Inflammatory macrophage treated with lipopolysaccharide for 4 hours (primary cell): ENCODE data around the gene TRIM72.
"Not testable (repeated sequence)": the region's sequence is repeated elsewhere in the genome, so short reads cannot be mapped to it uniquely, and the experiment has no call there.

ENCODE experiments used
- DNase-seq: peaks from one replicate; pipeline ENCODE4 v3.0.0-alpha.2; 2020

TRIM72 gene

DNA sequence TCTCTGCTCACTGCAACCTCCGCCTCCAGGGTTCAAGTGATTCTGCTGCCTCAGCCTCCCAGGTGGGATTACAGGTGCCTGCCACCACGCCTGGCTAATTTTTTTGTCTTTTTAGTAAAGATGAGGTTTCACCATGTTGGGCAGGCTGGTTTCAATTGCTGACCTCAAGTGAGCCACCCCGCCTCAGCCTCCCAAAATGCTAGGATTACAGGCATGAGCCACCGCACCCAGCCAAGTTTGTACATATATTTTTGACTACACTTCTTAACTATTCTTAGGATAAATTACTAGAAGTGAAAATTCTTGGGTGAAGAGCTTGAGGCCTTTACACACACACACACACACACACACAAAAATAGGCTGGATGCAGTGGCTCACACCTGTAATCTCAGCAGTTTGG, 44.4 kb downstream of the TRIM72 start:
- no peak for DNase-seq

DNA sequence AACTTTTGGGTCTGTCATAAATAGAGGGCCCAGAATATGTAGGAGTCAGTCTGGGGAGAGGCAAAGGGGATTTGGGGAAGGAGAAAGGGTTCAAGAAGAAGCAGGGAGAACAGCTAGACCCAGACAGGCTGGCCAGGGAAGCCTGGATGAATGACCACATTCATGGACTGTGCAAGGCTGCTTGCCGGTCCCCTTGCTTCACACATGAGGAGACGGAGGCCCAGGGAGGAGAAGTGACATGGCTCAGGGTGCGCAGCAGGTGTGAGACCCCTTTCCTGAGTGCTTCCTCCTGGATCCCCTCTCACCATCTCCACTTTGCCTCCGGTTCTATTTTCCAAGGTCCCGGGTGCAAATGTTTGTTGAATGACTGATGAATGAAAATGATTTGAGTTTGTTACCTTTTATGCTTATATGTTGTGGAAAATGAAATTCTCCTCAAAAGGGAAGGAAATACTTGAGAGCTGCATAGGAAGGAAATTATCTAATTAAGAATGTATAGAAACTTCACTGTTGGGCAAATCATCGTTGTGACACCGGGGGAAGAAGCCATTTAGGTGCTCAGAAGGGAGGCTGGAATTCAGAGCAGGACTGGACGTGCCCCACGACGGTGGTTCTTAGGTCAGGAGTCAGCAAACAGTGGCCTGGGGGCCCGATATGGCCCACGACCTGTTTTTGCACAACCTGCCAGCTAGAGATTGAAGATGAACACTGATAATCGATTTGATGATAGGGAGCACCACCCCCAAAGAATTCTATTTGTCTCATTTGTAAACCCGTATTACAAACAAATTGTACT, 46.4 kb downstream of the TRIM72 start:
- DNase-seq, result peak; percentile 31

DNA sequence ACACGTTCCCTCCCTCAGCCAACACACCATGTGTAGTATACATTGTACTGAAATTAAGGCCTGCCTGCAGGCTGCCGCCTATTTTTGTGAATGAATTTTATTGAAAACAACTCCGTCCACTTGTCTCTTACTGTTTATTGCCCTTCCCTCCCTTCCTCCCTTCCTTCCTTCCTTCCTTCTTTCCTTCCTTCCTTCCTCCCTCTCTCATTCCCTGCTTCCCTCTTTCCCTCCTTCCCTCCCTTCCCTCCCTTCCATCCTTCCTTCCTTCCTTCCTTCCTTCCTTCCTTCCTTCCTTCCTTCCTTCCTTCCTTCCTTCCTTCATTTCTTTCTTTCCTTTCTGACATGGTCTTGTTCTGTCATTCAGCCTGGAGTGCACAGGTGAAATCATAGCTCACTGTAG, 48.2 kb downstream of the TRIM72 start:
- DNase-seq, result no peak

DNA sequence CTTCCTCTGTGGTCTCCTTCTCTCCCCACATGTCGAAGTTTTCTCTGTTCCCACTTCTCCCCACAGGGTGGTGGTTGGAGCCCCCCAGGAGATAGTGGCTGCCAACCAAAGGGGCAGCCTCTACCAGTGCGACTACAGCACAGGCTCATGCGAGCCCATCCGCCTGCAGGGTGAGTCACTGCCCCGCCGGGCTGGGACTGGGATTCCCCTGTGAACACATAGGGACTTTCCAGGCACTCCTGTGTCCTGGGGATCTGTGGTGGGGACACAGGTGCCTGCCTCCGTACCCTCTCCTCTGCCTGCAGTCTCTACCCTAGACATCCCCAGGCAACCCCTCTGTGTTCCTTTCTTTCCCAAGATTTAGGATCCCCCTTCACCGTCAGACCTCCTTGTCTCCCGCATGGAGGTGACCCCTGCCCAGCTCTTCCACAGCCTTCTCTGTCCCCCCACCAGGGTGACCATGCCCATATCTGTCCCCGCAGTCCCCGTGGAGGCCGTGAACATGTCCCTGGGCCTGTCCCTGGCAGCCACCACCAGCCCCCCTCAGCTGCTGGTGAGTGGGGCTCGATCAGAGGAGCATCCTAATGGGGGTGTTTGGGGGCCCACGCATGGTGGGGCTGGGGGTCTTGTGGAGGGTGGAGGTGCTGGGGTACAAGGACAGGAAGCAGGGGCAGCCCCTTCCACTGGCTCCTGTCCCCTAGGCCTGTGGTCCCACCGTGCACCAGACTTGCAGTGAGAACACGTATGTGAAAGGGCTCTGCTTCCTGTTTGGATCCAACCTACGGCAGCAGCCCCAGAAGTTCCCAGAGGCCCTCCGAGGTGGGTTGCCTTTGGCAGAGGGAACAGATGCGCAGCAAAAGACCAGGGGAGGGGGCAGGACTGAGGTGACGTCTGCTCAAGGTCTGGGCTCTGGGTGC, 51.7 kb downstream of the TRIM72 start:
- peak; percentile 92 for DNase-seq

DNA sequence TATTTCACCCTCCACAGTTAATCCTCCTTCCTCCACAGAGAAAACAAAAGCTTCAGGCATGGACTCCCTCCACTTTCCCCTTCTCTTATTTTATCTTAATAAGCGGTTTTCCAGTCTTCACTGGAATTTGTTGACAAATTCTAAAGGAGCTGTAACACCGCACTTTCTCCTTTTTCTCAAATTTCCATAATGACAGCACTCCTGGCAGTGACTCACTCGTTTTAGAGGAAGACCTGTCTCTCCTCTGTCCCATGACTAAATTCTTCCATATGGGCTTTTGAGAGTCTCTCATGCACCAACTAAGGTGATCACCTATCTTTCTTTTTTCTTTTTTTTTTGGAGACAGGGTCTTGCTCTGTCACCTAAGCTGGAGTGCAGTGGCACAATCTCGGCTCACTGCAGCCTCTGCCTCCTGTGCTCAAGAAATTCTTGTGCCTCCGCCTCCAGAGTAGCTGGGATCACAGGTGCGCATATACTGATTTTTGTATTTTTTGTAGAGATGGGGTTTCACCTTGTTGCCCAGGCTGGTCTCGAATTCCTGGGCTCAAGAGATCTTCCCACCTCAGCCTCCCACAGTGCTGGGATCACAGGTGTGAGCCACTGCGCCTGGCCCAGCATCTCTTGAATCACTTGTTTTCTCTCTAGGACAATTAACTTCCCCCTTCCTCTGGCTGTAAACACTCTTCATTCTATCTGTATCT, 53.6 kb downstream of the TRIM72 start:
- DNase-seq, result peak; percentile 63

DNA sequence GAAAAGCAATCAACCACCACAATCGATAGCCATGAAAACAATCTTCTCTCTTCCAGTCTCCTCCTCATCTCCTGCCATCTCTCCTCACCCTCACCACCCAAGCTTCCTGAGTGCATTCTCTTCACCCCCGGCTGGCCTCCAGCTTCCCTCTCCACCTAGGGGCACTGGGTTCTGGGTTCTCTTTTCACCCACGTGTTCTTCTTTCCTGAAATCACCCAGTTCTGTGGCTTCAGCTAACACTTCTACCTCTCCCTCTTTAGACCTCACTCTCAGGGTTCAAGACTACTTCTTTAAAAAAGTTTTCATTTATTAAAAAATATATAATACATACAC, 54.1 kb downstream of the TRIM72 start:
- no peak for DNase-seq

DNA sequence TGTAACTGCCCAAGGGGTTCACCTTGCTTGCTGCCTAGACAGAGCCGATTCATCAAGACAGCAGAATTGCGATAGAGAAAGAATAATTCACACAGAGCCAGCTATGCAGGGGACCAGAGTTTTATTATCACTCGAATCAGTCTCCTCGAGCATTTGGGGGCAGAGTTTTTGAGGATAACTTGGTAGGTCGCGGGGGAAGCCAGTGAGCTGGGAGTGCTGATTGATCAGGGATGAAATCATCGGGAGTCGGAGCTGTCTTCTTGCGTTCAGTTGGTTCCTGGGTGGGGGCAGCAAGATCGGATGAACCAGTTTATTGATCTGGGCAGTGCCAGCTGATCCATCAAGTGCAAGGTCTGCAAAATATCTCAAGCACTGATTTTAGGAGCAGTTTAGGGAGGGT, 55.0 kb downstream of the TRIM72 start:
- DNase-seq, result no peak

DNA sequence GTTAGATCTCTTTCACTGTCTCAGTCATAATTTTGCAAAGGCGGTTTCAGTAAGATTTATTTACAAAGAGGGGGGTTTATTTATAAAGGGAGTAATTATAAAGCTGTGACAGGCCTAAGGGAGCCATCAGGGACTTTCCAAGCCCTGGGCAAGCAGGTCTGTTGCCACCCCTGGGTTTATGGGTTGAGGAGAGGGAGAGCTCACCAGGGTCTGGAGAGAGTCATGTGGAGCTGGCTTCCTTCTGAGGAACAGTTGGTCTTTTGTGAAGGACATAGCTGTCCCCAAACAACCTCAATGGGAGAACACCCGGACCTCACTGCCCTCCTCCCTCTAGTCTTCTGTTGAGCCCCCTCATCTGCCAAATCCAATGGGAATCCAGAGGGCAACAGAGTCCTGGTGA, 55.6 kb downstream of the TRIM72 start:
- no peak for DNase-seq

DNA sequence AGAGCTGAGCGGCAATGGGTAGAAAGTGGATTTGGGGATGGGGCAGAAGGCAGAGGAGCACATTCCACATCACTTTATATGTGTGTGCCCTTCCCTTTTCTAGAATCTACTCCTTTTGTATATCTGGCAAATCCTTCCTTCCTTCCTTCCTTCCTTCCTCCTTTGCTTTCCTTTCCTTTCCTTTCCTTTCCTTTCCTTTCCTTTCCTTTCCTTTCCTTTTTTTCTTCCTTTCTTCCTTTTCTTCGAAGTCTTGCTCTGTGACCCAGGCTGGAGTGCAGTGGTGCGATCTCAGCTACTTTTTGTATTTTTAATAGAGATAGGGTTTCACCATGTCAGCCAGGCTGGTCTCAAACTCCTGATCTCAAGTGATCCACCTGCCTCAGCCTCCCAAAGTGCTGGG, 56.1 kb downstream of the TRIM72 start:
- DNase-seq, result not testable (repeated sequence)

DNA sequence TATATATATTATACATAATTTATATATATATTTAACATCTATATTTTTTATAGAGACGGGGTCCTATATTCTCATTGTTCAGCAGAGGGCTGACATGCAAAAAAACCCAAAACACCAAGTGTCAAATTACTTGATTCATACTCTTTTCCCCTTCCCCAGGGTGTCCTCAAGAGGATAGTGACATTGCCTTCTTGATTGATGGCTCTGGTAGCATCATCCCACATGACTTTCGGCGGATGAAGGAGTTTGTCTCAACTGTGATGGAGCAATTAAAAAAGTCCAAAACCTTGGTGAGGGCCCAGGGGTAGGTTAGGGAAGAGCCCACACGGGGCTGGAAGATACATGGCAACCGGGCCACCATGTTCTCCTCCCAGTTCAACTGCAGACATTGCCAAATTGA, 56.9 kb downstream of the TRIM72 start:
- no peak for DNase-seq

DNA sequence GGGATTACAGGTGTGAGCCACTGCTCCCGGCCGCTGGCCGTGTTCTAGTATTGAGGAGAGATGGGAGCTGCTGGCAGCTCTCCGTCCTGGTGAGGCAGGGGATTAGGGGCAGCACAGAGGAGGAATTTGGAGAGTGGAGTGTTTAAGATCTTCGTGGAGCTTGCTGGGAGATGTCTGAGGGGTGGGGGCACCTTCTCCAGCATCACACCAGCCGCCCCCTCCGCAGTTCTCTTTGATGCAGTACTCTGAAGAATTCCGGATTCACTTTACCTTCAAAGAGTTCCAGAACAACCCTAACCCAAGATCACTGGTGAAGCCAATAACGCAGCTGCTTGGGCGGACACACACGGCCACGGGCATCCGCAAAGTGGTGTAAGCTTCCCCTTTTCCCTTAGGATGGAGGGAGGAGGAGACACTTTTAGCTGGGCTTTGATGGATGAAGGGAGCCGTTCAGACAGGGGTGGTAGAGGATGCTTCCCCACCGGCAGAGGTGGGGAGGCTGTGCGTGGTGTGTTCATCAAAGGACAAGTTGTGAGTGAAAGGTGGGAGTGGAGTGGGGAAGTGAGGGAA, 57.8 kb downstream of the TRIM72 start:
- no peak for DNase-seq

DNA sequence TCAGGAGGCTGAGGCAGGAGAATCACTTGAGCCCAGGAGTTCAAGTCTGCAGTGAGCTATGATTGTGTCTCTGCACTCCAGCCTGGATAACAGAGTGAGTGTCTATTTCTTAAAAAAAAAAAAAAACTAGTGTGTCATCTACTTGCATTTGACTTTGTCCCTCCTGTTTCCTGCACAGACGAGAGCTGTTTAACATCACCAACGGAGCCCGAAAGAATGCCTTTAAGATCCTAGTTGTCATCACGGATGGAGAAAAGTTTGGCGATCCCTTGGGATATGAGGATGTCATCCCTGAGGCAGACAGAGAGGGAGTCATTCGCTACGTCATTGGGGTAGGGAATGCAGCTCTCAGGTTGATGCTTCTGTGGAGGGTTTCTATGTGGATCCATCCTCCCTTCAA, 59.3 kb downstream of the TRIM72 start:
- DNase-seq, result no peak

DNA sequence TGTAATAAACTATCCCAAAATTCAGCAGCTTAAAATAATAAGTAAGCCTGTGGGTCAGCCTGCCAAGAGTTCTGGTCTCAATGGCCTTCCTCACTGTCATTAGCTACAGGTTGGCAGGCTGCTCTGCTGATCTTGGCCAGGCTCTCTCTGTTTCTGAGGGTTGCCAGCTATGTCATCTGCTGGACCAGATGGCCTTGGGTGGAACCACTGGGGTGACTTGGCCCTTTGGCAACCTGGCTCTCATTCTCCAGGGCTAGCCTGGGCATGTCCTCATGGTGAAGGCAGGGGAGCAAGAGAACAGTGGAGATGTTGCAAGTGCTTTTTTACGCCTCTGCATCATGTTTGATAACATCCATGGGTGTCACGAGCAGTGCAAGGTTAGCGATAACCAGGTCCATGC, 59.8 kb downstream of the TRIM72 start:
- no peak for DNase-seq

DNA sequence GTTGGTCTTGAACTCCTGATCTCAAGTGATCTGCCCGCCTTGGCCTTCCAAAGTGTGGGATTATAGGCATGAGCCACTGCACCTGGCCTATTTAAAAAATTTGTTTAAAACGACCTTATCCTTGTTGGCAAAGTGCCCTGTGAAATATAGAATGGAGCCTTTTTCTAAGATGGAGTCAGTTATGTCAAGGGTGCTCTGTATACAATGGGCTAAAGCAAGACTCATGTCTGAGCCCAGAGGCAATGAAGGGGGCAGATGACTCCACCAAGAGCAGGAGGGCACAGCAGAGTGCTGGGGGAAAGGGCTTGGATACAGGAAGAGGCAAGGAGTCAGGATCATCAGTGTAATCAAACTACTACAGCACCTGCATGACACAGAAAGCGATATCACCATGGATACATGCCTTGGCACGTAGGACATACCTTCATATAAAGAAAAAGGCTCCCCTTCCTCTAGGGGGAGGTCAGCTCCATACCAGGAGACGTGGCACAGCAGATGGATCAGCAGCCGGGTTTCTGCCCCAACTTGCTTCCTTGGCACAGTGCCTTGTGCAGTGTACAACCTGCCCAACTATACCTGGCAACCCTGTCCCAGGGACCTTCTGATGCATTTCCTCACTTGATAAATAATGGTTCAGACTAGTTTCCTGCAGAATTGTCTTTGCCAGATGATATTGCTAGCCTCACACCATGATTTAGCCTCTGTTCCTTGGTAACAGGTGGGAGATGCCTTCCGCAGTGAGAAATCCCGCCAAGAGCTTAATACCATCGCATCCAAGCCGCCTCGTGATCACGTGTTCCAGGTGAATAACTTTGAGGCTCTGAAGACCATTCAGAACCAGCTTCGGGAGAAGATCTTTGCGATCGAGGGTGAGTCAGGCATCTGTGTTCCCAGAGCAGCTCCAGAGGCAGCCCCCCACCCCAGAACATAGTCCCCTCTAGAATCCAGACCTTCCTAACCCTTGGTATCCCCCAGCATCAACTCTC, 61.2 kb downstream of the TRIM72 start:
- no peak for DNase-seq

DNA sequence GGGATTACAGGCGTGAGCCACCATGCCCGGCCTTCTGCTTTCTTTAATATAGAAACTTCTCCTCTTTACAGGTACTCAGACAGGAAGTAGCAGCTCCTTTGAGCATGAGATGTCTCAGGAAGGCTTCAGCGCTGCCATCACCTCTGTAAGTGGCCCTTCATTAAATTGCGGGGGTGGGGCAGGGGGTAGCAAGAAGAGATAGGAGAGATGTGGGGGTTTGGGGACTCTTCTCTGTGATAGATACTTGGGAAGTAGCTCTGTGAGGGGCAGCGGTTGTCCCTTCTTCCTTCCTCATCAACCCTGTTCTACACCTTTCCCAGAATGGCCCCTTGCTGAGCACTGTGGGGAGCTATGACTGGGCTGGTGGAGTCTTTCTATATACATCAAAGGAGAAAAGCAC, 62.7 kb downstream of the TRIM72 start:
- no peak for DNase-seq

DNA sequence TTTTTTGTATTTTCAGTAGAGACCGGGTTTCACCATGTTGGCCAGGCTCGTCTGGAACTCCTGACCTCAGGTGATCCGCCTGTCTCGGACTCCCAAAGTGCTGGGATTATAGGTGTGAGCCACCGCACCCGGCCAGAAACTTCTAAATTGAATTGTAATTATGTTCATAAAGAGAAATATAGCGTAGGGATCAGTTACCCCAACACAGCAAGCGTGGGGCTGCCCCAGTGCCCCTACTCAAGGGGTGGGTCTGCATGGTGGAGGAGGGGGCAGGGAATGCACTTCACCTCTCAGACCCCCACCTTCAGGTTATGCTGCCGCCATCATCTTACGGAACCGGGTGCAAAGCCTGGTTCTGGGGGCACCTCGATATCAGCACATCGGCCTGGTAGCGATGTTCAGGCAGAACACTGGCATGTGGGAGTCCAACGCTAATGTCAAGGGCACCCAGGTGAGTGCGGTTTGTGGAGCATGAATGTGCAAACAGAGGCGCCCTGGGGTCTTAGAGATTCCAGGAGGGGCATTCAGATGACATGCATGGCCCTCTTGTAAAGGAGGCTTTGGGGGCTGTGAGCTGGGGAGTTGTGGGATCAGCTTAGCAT, 63.8 kb downstream of the TRIM72 start:
- DNase-seq, result no peak

DNA sequence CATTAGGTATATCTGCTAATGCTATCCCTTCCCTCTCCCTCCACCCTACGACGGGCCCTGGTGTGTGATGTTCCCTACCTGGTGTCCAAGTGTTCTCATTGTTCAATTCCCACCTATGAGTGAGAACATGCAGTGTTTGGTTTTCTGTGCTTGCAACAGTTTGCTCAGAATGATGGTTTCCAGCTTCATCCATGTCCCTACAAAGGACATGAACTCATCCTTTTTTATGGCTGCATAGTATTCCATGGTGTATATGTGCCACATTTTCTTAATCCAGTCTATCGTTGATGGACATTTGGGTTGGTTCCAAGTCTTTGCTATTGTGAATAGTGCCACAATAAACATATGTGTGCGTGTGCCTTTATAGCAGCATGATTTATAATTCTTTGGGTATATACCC, 64.9 kb downstream of the TRIM72 start:
- not testable (repeated sequence) for DNase-seq
